ENCODE data around the gene STARD13.

DNA sequence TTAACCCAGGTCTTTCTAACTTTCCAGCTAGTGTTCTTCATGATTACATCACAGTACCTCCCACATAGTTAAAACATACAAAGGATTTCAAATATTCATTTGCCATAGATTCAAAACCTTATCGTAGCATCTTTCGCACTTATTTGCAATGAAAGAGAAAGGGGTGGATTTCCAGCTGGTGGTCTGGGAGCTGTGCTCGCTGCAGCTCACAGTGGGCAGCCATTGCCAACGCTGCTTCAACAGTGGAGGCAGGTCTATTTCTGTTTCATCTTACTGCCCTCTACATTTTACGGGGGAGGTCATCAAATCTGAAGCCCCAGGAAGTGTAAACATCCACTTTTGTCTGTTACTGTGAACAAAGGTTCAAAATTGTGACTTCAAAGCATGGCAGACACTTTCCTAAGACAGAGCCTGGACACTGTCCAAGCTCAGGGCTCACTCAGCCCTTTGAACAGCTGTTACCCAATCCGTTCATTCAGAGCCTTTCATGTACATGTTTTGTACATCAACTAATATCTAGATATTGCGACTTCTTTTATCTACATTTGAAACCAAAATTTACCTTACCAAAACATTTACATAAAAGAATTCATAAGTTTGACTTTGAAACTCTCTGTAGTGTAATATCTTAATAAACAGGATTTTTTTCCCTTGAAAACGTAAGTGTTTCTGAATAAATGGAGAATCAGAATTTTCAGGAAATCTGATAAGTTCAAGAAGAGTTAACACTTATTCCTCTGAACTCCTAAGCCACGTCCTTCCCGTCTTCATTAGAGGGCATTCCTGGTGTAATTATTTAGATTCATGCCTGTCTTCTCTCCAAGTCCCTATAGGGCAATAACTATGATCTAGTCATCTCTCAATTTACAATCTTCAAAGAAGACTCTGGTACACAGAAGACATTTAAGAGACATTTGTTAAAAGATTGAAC, 25.1 kb downstream of the STARD13 start:
- TF ChIP-seq POLR2A (IDR thresholded peaks at IDR 0.05) (no peak), POLR2AphosphoS5 (IDR thresholded peaks at IDR 0.05) (no peak)
- TF ChIP-seq, protein P1, sequence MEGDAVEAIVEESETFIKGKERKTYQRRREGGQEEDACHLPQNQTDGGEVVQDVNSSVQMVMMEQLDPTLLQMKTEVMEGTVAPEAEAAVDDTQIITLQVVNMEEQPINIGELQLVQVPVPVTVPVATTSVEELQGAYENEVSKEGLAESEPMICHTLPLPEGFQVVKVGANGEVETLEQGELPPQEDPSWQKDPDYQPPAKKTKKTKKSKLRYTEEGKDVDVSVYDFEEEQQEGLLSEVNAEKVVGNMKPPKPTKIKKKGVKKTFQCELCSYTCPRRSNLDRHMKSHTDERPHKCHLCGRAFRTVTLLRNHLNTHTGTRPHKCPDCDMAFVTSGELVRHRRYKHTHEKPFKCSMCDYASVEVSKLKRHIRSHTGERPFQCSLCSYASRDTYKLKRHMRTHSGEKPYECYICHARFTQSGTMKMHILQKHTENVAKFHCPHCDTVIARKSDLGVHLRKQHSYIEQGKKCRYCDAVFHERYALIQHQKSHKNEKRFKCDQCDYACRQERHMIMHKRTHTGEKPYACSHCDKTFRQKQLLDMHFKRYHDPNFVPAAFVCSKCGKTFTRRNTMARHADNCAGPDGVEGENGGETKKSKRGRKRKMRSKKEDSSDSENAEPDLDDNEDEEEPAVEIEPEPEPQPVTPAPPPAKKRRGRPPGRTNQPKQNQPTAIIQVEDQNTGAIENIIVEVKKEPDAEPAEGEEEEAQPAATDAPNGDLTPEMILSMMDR (IDR thresholded peaks at IDR 0.05), result no peak
